ENCODE results near the gene ZFAND3.

GRCh38 chr6:37785002-37785662 is 34.4 kb upstream of the ZFAND3 start:
- TF ChIP-seq CTCF (IDR thresholded peaks at IDR 0.05; ENCODE audit: low read length) (no peak), EZH2 (IDR thresholded peaks at IDR 0.05; ENCODE audit: borderline replicate concordance, low read length) (no peak)

All from OCI-LY1 (cell line).